Measurements from ENCODE around the gene FYN.

FYN gene

GRCh38 chr6:111732390-111732789 lies 140.9 kb downstream of the FYN start:
- DNase-seq (ENCODE audit: low read depth in 1 of 2, low spot score in 1 of 2), result no peak

GRCh38 chr6:111731456-111732195 lies 141.6 kb downstream of the FYN start:
- no peak for DNase-seq (ENCODE audit: low read depth in 1 of 2, low spot score in 1 of 2)

DNA sequence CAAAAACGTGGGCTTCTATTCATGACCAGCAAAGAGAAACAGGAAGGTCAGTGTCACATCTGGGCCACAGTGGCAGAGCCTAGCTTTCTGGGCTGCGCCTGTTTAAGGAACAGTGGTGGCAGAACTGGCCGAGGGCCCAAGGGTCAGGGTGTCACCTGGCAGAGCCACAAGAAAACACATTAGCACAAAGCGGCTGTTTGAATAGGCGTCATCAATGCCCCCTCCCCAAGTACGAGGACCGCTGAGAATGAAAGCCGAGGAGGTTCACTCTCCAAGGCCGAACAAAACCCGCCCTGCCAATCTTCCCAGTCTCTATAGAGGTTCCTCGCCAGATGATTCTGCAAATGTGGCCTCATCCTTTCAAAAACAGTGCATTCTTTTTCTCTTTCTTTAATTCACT lies 142.4 kb downstream of the FYN start:
- no peak for DNase-seq (ENCODE audit: low read depth in 1 of 2, low spot score in 1 of 2)

- DNase-seq (ENCODE audit: low read depth in 1 of 2, low spot score in 1 of 2), result no peak
Observed at GRCh38 chr6:111727802-111728201, 145.4 kb downstream of the FYN start.

DNA sequence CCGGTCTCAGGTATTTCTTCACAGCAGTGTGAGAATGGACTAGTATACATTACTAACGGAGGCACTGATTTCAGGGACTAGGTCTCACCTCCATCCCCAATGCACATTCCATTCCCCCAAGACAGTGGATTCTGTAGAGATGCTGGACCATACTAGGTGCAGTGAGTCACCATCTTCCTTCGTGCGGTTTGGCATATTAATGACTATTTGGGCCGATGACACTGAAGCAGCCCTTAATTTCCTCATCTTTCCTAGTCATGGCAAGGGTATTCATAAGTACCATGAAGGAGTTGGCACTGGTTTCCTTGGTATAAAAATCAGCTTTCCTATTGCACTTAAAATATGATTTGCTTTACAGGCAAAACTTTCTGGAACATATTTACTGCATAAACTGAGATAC lies 146.2 kb downstream of the FYN start:
- no peak for DNase-seq (ENCODE audit: low read depth in 1 of 2, low spot score in 1 of 2)

DNA sequence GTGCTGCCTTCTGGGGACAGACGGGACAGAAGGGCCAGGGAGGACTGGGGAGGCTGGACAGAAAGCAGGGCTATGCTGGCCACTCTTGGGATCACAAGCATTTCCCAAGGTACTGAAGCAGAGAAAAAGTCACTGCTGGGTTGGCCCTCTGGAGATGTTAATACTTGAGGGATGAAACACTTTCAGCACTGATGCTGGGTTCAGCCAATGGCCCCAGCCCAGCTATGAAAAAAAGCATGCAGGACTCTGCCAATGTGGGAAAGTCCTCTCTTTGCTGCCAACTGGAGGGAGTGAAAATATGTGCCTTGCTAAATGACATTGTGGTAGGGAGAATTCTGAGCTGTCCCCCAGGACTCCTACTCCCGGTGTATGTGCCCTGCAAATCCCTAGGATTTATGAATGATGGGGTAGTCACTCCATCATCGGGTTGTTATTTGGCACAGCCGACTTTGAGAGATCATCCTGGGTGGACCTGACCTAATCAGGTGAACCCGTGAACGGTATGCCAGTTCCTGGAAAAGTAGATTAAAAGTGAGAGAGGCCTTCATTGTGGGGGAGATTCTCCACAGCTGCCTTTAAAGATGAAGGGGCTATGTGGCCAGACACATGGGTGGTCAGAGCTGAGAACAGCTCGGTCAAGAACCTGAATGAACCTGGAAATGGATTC lies 147.7 kb downstream of the FYN start:
- no peak for DNase-seq (ENCODE audit: low read depth in 1 of 2, low spot score in 1 of 2)

- no peak for DNase-seq (ENCODE audit: low read depth in 1 of 2, low spot score in 1 of 2)
Observed at GRCh38 chr6:111724505-111724904, 148.7 kb downstream of the FYN start.

DNA sequence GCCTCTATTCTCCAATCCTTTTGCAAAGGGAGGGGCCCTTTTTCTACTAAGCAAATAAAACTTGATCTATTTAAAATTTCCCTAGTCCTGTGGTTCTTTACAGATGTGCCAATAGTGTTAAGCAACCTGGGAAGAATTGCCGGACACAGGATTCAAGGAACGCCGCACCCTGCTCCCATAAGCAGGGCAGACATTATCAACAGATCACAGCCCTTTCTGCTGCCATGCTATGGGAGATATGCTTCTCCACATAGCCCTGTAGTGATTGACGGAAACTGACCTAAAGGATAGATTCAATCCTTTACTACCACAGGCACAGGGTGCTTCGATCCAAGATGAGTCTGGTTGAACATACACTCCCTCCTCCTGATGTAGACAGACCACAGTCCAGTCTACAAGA lies 149.2 kb downstream of the FYN start:
- DNase-seq (ENCODE audit: low read depth in 1 of 2, low spot score in 1 of 2), result no peak

GRCh38 chr6:111723412-111723970 lies 149.8 kb downstream of the FYN start:
- no peak for DNase-seq (ENCODE audit: low read depth in 1 of 2, low spot score in 1 of 2)

DNA sequence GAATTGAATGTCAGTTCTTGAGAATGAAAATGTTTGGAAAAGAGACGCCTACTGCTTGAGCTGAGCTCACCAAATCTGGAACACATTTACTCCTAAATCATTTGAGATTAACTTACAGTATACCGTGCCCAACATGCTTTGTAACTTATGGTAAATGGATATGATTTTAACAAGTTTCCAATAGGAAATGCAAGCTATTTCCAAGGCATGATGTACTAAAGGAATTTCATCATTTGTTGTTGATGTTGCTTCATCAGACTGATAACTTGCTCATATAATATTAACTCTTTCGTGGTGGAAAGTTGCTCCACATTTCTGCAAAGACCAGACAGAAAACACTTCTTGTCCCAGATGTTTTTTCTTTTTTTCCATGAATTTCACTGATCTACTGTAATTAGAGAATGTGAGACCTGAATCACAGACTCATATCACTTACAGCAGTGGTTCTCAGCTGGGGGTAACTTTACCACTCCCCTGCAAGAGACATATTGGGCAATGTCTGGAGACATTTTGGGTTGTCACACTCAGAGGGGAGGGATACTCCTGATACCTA lies 151.0 kb downstream of the FYN start:
- DNase-seq (ENCODE audit: low read depth in 1 of 2, low spot score in 1 of 2), result no peak

GRCh38 chr6:111721753-111722154 lies 151.5 kb downstream of the FYN start:
- no peak for DNase-seq (ENCODE audit: low read depth in 1 of 2, low spot score in 1 of 2)

DNA sequence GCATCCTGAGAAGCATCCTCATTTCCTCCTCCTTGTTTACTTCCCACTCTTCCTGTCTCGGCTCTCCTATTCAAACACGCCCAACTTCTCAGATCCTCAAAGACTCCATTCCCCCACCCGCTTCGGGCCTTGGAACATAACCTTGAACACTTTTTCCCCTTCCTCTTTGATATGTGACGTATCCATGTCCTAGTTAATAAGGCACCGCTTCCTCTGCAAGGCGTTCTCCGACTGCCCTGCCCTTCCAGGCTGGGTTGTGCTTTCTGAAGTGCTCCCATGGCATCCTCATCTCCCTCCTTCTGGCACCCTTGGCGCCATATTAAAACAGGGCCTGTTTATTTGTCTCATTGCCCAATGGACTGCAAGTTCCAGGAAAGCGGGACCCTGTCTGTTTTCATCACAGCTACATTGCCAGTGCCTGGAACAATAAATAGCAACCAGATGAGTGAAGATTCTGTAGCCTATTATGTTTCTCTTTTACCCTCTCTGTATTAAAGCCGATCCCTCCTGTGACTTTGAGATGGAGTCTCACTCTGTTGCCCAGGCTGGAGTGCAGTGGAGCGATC lies 152.2 kb downstream of the FYN start:
- DNase-seq (ENCODE audit: low read depth in 1 of 2, low spot score in 1 of 2), result no peak

GRCh38 chr6:111718990-111719389 lies 154.3 kb downstream of the FYN start:
- no peak for DNase-seq (ENCODE audit: low read depth in 1 of 2, low spot score in 1 of 2)

DNA sequence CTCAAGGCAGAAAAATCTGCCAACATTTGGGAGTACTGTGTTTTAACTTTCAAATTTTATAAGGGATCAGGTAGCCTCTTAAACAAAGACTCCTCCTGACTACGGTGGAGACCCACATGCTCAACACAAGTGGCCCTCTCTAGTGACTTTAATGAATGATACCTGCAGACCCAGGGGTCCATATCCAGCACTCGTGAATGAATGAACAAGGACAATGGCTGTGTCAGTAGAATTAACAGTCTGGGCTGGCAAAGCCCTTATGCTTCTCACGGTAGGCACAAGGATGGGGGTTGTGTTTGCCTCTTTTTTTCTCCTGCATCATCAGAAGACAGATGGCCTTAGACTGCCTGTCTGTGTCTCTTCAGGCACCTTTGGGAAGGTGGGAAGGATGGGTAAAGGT lies 154.9 kb downstream of the FYN start:
- no peak for DNase-seq (ENCODE audit: low read depth in 1 of 2, low spot score in 1 of 2)

GRCh38 chr6:111717621-111718020 lies 155.6 kb downstream of the FYN start:
- no peak for DNase-seq (ENCODE audit: low read depth in 1 of 2, low spot score in 1 of 2)

DNA sequence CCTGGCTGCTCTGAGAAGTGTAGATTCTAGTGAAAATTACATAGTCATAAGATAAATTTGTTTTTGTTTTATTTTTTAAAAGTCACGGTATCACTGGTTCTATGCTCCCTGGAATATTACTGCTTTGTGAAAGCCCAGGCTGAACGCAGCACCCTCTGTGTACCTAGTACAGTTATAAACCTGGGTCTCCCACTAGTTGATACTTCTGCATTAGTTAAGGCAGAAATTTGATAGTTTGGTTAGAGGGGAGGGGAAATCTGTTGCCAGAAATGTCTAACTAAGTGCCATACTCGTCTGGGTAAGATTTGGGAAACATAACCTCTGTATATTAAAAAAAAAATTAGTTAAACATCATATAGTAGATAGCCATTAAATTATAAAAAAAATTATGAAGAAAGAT lies 156.9 kb downstream of the FYN start:
- DNase-seq (ENCODE audit: low read depth in 1 of 2, low spot score in 1 of 2), result no peak

DNA sequence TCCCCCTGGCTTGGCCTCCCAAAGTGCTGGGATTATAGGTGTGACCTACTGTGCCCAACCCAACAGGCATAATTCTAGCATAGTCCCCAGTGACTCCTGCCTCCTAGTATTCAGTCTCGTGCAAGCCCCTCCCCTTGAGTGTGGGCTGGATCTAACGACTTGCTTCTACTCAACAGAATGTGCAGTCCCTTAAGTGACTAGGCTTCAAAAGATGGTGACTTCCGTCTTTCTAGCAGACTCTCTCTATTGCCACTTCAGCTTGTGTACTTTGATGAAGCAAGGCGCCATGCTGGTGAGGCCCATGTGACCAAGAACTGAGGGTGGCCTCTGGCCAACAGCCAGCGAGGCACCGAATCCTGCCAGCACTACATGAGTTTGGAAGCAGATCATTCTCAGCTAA lies 157.9 kb downstream of the FYN start:
- DNase-seq (ENCODE audit: low read depth in 1 of 2, low spot score in 1 of 2), result no peak

DNA sequence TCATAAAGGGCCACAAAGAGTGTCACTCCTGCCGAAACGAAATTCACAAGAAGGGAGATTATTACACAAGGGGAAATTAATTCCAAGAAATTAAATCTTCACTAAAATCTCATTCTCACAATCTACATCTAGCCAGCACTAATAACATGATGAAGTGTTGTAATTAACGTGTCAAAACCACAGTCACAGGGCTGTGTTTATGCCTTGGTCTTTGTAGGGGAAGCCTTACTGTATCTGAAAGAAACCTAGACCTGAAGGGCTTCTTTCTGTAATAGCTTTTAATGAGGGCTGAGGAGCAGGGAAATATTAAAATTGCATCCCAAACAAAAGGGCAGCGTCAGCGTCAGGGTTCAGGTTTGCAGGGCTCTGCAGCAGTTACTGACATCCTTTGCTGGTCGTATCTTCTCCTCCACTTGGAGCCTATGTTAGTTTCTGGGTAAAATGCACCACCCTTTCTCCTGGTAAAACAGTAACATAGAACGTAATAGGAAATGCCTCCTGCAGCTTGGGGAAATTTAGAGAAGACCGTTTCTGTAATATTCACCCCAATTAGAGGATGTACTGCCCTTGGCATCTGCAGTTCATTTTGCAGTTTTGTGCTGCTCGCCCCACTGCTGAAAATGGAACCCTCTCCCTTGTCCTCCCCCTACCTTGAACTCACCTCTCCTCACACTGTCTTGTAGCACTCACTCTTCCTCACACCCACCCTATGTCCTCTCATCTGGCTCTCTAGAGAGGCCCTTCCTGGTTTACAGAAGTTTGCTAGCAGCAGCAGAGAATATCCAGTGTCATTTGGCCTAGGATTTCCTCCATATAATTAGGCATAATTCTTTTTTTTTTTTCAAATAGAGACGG lies 158.6 kb downstream of the FYN start:
- DNase-seq (ENCODE audit: low read depth in 1 of 2, low spot score in 1 of 2), result no peak

- no peak for DNase-seq (ENCODE audit: low read depth in 1 of 2, low spot score in 1 of 2)
Observed at GRCh38 chr6:111713811-111714210, 159.4 kb downstream of the FYN start.

DNA sequence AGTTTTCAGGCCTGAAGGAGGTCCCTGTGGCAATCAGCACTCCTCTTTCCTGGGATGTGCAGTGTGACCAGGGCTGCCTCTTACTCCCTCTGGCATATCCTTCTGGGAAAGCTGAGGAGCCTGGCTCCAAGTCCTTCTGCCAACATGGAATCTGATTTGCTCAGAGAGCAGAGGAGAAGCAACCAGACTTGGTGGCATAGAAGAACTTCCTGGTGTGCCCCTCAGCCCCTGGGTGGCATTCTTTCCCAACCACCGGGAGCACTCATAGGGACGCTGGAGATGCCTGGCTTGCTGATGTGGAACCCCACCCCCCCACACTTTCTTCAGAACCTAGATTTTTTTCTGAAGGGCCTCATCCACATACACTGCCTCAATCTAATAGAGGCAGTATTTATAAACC lies 160.0 kb downstream of the FYN start:
- DNase-seq (ENCODE audit: low read depth in 1 of 2, low spot score in 1 of 2), result no peak
